Measurements from ENCODE around the gene FILIP1L.

The FILIP1L gene

GRCh38 chr3:100157685-100158084, 43.4 kb upstream of the FILIP1L start:
- TF ChIP-seq, protein P1, sequence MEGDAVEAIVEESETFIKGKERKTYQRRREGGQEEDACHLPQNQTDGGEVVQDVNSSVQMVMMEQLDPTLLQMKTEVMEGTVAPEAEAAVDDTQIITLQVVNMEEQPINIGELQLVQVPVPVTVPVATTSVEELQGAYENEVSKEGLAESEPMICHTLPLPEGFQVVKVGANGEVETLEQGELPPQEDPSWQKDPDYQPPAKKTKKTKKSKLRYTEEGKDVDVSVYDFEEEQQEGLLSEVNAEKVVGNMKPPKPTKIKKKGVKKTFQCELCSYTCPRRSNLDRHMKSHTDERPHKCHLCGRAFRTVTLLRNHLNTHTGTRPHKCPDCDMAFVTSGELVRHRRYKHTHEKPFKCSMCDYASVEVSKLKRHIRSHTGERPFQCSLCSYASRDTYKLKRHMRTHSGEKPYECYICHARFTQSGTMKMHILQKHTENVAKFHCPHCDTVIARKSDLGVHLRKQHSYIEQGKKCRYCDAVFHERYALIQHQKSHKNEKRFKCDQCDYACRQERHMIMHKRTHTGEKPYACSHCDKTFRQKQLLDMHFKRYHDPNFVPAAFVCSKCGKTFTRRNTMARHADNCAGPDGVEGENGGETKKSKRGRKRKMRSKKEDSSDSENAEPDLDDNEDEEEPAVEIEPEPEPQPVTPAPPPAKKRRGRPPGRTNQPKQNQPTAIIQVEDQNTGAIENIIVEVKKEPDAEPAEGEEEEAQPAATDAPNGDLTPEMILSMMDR (IDR thresholded peaks at IDR 0.05; ENCODE audit: insufficient read depth, low read length, poor library complexity, severe bottlenecking): no peak
- no peak for DNase-seq (ENCODE audit: extremely low read depth, insufficient read length)
- H3K27me3 ChIP-seq (replicated peaks; ENCODE audit: control insufficient read depth, insufficient read depth, low read length): no peaks in the 10 kb centered on the region
- H3K36me3 ChIP-seq (ENCODE audit: control insufficient read depth, insufficient read depth, low read length): no peaks in the 10 kb centered on the region
- no peak overlapping the region for H3K4me3 ChIP-seq (replicated peaks; ENCODE audit: low read depth, low read length)

GRCh38 chr3:100155590-100155989, 41.3 kb upstream of the FILIP1L start:
- H3K36me3 ChIP-seq (ENCODE audit: control insufficient read depth, insufficient read depth, low read length): no peaks in the 10 kb centered on the region; the same call in none of the 2 replicates
- no peak overlapping the region for H3K4me3 ChIP-seq (replicated peaks; ENCODE audit: low read depth, low read length)
- TF ChIP-seq, protein P1 (IDR thresholded peaks at IDR 0.05; ENCODE audit: insufficient read depth, low read length, poor library complexity, severe bottlenecking): no peak
- no peaks in the 10 kb centered on the region for H3K27me3 ChIP-seq (replicated peaks; ENCODE audit: control insufficient read depth, insufficient read depth, low read length)
- DNase-seq (ENCODE audit: extremely low read depth, insufficient read length): no peak

GRCh38 chr3:100155128-100155527, 40.8 kb upstream of the FILIP1L start:
- no peaks in the 10 kb centered on the region; the same call in none of the 2 replicates for H3K36me3 ChIP-seq (ENCODE audit: control insufficient read depth, insufficient read depth, low read length)
- TF ChIP-seq, protein P1 (IDR thresholded peaks at IDR 0.05; ENCODE audit: insufficient read depth, low read length, poor library complexity, severe bottlenecking): no peak
- no peak overlapping the region for H3K4me3 ChIP-seq (replicated peaks; ENCODE audit: low read depth, low read length)
- no peaks in the 10 kb centered on the region for H3K27me3 ChIP-seq (replicated peaks; ENCODE audit: control insufficient read depth, insufficient read depth, low read length)
- no peak for DNase-seq (ENCODE audit: extremely low read depth, insufficient read length)

GRCh38 chr3:100154171-100154570, 39.9 kb upstream of the FILIP1L start:
- Histone ChIP-seq H3K27me3 (replicated peaks; ENCODE audit: control insufficient read depth, insufficient read depth, low read length) (no peaks in the 10 kb centered on the region), H3K36me3 (ENCODE audit: control insufficient read depth, insufficient read depth, low read length) (no peaks in the 10 kb centered on the region; the same call in none of the 2 replicates), H3K4me3 (replicated peaks; ENCODE audit: low read depth, low read length) (no peak overlapping the region)
- no peak for DNase-seq (ENCODE audit: extremely low read depth, insufficient read length)
- TF ChIP-seq, protein P1 (IDR thresholded peaks at IDR 0.05; ENCODE audit: insufficient read depth, low read length, poor library complexity, severe bottlenecking): no peak

DNA sequence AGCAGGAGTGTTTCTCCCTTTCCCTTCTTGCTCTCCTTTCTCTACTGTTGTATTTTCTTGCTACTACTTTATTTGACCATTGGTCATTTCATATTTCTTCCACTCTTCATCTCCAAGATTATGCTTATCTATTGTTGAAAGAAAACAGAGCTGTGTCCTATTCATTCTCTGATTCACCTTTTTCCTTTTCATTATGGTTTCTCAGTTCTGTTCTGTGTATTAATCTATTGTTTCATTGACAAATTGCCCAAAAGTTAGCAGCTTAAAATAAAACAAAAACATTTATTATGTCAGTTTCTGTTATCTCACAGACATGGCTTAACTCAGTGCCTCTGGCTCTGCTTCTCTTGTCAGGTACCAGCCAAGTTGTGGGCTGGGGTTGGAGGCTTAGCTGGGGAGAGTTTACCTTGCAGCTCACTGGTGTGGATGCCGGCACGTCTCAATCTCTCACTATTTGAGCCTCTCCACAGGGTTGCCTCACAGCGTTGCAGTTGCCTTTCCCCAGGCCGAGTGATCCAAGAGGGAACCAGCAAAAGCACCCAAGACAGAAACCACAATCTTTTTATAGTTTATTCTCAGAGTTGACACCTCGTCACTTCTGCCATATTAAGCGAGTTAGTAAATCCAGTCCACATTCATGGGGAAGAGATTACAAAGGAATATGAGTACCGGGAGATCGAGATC, 36.9 kb upstream of the FILIP1L start:
- H3K27me3 ChIP-seq (replicated peaks; ENCODE audit: control insufficient read depth, insufficient read depth, low read length): no peaks in the 10 kb centered on the region
- H3K4me3 ChIP-seq (replicated peaks; ENCODE audit: low read depth, low read length): no peak overlapping the region
- DNase-seq (ENCODE audit: extremely low read depth, insufficient read length): no peak
- H3K36me3 ChIP-seq (ENCODE audit: control insufficient read depth, insufficient read depth, low read length): no peaks in the 10 kb centered on the region; the same call in none of the 2 replicates
- TF ChIP-seq, protein P1 (IDR thresholded peaks at IDR 0.05; ENCODE audit: insufficient read depth, low read length, poor library complexity, severe bottlenecking): no peak

Data from GM06990 (cell line).